HG03108 (cell line): Measurements from ENCODE around the gene RRP9.
"Not testable (repeated sequence)": the region's sequence is repeated elsewhere in the genome, so short reads cannot be mapped to it uniquely, and the experiment has no call there.

Source experiments
- ATAC-seq: cut with Tn5 transposase; IDR thresholded peaks from one replicate; pipeline ENCODE4 v1.9.1; 2021; ENCODE audit warnings: moderate library complexity; ENCODE audit not compliant: unreplicated experiment

RRP9 gene

GRCh38 chr3:51916418-51916817 lies 25.3 kb downstream of the RRP9 start:
- ATAC-seq = no peak

DNA sequence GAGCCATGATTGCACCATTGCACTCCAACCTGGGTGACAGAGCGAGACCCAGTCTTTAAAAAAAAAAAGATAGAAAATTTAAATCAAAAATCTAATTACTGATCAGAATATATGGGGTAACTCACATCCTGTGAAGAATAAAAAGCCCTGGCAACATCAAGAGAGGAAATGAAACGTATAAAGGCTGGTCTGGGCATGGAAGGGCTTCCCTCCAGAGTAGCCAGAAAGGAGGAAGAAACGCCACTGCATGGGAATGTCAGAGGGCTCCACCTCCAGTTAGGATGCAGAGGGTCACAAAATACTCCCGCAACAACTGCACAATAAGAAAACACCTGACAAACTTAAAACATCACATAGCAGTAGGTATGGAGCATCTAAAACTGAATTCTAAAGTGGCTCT lies 33.7 kb downstream of the RRP9 start:
- ATAC-seq = no peak

GRCh38 chr3:51904034-51904823 lies 37.5 kb downstream of the RRP9 start:
- ATAC-seq = no peak

DNA sequence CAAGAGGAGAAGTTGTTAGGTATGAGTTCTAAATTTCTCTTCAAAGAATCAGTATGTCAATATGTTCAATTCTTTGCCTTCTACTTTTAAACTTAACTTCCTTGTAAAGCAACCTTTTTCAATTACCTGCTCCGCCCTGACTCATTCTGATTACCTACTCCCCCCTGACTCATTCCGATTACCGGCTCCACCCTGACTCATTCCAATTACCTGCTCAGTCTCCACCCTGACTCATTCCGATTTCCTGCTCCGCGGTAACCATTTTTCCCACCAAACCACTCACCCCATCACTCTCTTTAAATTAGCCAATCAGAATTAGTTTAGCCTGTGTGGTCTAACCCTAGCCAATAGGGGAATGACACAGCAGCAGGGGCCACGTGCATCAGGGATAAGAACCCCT lies 39.3 kb downstream of the RRP9 start:
- not testable (repeated sequence) for ATAC-seq

- not testable (repeated sequence) for ATAC-seq
Observed at GRCh38 chr3:51900043-51900442, 41.7 kb downstream of the RRP9 start.

GRCh38 chr3:51897391-51897790 lies 44.3 kb downstream of the RRP9 start:
- no peak for ATAC-seq

DNA sequence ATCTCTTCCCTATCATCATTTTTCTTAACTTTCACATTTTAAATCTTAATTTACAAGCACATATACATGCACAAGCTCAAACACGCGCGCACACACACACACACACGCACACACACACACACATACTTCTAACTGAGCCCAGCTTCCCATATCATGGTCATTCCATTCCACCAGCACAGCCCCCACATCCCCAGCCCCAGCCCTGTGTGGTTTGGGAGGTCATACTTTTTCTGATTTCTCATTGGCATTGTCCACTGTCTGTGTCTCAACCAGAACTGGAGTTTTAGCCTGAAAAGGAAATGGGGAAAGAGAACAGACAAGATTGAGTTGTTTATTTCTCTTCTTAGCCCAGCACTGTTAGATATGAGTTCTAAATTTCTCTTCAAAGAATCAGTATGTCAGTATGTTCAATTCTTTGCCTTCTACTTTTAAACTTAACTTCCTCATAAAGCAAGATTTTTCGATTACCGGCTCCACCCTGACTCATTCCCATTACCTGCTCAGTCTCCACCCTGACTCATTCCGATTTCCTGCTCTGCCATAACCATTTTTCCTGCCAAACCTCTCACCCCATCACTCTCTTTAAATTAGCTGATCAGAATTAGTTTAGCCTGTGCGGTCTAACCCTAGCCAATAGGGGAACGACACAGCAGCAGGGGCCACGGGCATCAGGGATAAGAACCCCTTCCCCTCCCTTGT lies 44.9 kb downstream of the RRP9 start:
- no peak for ATAC-seq

DNA sequence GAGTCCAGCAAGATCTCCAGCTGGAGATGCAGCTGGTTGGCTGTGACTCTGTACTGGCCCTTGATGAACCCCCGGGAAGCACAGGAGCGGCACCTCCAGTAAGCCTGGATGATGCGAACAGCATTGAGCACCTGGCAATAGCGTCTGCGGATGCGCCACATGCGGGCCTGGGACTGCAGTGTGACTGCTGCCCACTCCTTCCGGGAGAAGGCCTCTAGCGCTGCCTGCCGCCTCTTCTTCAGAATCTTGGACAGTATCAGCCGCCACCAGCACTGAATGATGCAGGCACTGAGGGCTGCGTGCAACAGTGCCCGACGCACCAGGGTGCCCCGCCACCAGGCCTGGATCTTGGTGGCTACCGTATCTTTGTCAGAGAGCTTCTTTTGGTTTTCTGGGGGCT lies 46.8 kb downstream of the RRP9 start:
- no peak for ATAC-seq

DNA sequence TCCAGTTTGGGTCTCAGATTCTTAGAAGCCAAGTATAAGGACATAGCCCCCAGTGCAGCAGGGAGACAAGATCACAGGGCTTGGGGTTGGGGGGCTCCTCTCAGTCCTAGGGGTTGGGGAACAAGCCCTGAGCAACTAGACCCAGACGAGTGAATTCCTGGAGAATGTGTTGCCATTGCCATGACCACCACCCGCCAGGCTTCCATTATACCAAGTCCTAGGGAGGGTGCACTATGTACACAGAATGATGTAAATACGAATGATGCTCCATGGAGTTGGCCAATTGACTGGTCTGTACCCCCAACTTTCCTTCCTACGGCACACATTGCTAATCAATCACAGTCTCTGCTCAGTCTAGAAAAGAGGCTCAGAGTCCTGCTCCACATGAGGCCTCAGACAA lies 47.3 kb downstream of the RRP9 start:
- ATAC-seq = no peak

DNA sequence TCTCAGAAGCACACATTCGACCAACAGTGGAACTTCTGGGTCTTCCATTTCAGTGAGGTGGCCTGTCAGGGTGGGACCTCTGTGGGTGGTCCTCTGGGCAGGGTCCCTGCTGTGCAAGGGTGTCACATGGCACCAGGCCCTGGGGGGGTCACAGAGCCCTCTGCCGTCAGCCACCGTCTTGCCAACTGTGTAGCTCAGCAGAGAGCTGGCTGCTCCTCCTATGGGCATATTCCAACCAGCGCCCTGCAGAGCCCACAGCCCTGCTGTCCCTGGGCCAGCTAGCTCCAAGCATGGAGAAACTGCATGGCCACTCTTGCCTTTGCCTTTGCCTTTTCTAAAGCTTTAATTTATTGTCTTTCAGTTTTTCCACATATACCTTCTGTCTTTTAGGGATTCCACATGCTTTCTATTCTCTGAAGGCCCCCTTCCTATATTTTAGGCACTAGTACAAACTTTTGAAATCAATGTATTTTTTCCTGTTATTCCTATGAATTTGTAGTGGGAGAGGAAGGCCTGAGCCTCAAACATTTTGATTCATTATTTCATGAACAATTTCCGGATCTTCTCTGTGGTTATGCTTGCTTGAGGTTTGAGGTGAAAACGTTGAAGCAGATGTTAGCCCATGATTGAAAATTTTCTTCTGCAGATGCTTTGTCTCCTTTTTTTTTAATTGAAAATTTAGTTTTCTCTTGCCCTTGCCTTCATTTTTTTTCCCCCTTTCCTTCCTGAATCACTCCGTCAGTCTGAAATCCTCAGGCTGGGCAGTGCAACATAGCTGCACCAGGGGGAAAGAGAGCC lies 50.3 kb downstream of the RRP9 start:
- ATAC-seq = no peak

DNA sequence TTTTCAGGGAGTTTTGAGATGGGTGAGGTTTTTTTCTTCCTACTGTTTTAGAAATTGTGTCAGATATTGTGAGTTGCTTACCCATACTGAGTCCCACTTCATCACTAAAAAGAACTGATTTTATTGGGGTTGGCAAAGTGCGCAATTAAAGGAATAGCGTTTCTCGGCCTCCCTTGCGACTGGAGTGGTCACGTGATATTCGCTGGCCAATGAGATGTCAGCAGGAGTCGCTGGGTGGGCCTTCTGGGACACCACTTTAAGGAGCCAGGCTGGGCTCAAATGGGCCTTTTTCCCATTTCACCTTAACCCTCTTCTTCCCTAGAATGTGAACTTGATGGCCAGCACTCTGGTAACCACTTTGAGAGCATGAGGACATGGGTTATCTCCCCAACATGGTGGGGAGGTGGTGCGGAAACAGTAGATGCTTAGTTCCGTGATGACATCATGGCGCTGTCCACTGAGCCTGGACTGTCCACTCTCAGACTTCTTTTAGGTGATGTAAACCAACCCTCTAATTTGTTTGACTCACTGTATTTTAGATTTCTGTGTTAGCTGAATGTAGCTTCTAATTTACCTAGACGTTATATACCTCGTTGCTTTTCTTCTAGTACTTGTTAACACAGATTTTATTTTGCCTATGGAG lies 53.1 kb downstream of the RRP9 start:
- no peak for ATAC-seq

DNA sequence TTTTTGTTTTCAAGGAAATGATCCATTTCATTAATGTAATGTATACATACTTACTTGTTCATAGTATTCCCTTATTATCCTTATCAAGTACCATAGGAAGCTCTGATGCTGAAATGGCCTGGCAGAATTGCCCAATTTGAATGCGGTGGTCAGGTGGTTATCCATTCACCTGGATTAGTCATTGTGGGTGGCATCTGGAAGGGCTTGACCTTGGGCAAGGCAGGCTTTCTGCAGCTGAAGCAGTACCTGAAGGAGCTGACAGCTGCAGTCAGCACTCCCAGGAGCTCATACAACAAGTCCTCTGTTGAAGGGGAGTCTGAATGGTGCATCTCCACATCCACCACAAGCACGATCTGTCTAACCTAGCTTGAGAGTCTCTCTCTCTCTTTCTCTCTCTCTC lies 54.1 kb downstream of the RRP9 start:
- no peak for ATAC-seq

DNA sequence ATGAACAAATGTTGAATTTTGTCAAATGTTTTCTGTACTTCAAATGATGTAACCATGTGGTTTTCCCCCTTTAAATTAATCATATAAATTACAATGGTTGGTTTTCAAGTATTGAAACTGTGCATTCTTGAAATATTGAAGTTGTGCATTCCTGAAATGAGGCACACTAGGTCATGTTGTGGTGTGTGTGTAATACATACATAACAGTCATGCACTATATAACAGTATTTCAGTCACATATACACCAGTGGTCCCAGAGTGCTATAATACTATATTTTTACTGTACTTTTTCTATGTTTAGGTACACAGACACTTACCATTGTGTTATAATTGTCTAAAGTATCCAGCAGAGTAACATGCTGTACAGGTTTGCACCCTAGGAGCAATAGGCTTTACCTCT lies 55.3 kb downstream of the RRP9 start:
- no peak for ATAC-seq
